Ascending aorta (tissue), 2 donors: Measurements from ENCODE around the gene ZFYVE9. TPM values are rescaled to one million over a fixed set of nuclear protein-coding genes. Genes with fewer than 3 reads are reported as not detected.

ENCODE experiments used
- DNase-seq, 2 donors: peaks; one replicate each; pipeline ENCODE4 v3.0.0-alpha.2; 2019; ENCODE audit warnings: low spot score in 2 of 2
- H3K27ac ChIP-seq, 2 donors: fragments of 200-600 bp; sonication (generic); one replicate each; pipeline ENCODE4 v1.5.1; 2016 to 2017; ENCODE audit warnings: mild to moderate bottlenecking in 1 of 2
- H3K27me3 ChIP-seq: fragments of 200-600 bp; sonication (generic); one replicate; pipeline ENCODE4 v1.5.1; 2017
- H3K36me3 ChIP-seq, 2 donors: fragments of 200-600 bp; sonication (generic); one replicate each; pipeline ENCODE4 v1.5.1; 2016
- H3K4me1 ChIP-seq, 2 donors: fragments of 200-600 bp; sonication (generic); one replicate each; pipeline ENCODE4 v1.5.1; 2016 to 2017; ENCODE audit warnings: mild to moderate bottlenecking in 1 of 2
- H3K4me3 ChIP-seq, 2 donors: fragments of 200-600 bp; sonication (generic); one replicate each; pipeline ENCODE4 v1.5.1; 2016 to 2017; ENCODE audit warnings: mild to moderate bottlenecking in 1 of 2
- H3K9me3 ChIP-seq, 2 donors: fragments of 200-600 bp; sonication (generic); one replicate each; pipeline ENCODE4 v1.5.1; 2016
- intact Hi-C: fragments of 100-400 bp; cut with DNase I; formaldehyde crosslinking; loops from one replicate; pipeline ENCODE4 v1.15.1; 2023
- total RNA-seq: library from RNA; depleted of rRNA; stranded (reverse); fragments of >200 nt; gene quantifications from one replicate; pipeline ENCODE4 v1.1.0, GENCODE V29; 2016
- TF ChIP-seq, protein P1 (sequence below), 3 experiments: fragments of 200-600 bp in 2 of 3; fragments of 450-650 bp in 1 of 3; sonication (generic) in 2 of 3; IDR thresholded peaks; one replicate each; pipeline ENCODE4 v1.5.1; 2016 to 2019; ENCODE audit warnings: antibody characterized with exemption in 3 of 3, mild to moderate bottlenecking in 1 of 3, moderate library complexity in 1 of 3

Gene ZFYVE9
- total RNA-seq, 1 donor from 2014 or later, result 8.1 TPM

DNA sequence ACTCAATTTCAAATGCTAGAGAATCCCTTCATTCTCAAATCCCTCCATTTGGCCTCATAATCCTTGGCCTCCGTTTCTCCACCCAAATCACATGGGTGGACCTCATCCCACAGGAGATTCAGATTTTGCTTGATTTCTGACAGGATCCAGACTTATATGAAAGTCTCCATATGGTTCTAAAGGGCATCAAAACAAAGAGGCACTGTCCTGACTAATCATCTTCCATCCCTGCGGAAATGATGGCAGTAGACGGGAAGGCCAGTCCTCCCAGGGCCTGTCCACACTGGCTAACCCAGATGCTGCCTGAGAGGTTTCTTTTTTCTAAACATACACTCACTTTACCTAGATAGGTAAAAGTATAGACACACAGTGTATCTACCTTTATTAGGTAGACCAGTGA, 243.5 kb downstream of the ZFYVE9 start:
- DNase-seq, result no peak
- no peaks in the 10 kb centered on the region for H3K4me1 ChIP-seq
- H3K27ac ChIP-seq, result no peak overlapping the region
- H3K36me3 ChIP-seq, result no peaks in the 10 kb centered on the region
- TF ChIP-seq, protein P1, sequence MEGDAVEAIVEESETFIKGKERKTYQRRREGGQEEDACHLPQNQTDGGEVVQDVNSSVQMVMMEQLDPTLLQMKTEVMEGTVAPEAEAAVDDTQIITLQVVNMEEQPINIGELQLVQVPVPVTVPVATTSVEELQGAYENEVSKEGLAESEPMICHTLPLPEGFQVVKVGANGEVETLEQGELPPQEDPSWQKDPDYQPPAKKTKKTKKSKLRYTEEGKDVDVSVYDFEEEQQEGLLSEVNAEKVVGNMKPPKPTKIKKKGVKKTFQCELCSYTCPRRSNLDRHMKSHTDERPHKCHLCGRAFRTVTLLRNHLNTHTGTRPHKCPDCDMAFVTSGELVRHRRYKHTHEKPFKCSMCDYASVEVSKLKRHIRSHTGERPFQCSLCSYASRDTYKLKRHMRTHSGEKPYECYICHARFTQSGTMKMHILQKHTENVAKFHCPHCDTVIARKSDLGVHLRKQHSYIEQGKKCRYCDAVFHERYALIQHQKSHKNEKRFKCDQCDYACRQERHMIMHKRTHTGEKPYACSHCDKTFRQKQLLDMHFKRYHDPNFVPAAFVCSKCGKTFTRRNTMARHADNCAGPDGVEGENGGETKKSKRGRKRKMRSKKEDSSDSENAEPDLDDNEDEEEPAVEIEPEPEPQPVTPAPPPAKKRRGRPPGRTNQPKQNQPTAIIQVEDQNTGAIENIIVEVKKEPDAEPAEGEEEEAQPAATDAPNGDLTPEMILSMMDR (IDR thresholded peaks at IDR 0.05), result no peak
- no peaks in the 10 kb centered on the region for H3K9me3 ChIP-seq
- no peaks in the 10 kb centered on the region for H3K27me3 ChIP-seq
- intact Hi-C loops, result no loop called here
- no peak overlapping the region for H3K4me3 ChIP-seq

DNA sequence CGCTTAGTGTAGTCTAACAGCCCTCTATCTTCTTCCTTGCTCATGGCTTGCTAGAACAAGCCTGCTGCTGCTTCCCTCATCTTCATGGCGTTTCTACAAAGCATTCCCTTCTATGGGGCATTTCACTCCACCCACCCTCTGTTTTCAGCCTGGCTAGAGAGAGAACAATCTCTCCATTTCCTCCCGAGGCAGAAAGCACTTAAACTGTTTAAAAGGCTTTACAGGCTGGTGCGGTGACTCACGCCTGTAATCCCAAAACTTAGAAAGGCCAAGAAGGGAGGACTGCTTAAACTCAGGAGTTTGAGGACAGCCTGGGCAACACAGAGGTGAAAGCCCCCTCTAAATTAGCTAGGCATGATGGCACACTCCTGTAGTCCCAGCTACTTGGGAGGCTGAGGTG, 244.6 kb downstream of the ZFYVE9 start:
- no peak overlapping the region for H3K4me3 ChIP-seq
- H3K27ac ChIP-seq, result no peak overlapping the region
- DNase-seq, result no peak
- no peaks in the 10 kb centered on the region for H3K27me3 ChIP-seq
- no peaks in the 10 kb centered on the region for H3K9me3 ChIP-seq
- intact Hi-C loops, result no loop called here
- TF ChIP-seq, protein P1 (IDR thresholded peaks at IDR 0.05), result no peak
- no peaks in the 10 kb centered on the region for H3K4me1 ChIP-seq
- no peaks in the 10 kb centered on the region for H3K36me3 ChIP-seq

DNA sequence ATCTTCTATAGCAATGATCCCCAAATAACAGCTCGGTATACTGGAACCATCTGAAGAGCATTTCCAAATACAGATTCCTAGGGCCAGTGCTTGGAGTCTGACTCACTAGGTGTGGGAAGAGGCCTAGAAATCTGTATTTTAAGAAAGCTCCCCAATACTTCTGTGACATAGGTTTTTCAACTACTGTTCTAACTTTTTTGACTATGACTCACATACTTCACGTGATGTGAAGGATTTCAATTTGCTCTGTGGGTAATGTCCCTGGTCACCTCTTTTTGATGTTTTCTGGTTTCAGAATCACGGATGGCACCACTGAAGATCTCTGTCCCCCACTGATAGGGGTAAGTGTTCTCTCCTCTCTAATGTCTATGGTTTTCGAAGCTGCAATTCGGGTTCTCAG, 251.3 kb downstream of the ZFYVE9 start:
- DNase-seq, result no peak
- Histone ChIP-seq H3K27me3 (no peaks in the 10 kb centered on the region), H3K36me3 (no peaks in the 10 kb centered on the region), H3K4me3 (no peak overlapping the region), H3K4me1 (no peaks in the 10 kb centered on the region), H3K9me3 (no peaks in the 10 kb centered on the region), H3K27ac (no peak overlapping the region)
- TF ChIP-seq, protein P1 (IDR thresholded peaks at IDR 0.05), result no peak
- intact Hi-C loops, result no loop called here

Other genes starting within 250 kb of the ZFYVE9 start
- gene RAB3B, start 151.4 kb upstream of the ZFYVE9 start, total RNA-seq, result not detected
- 10.3 TPM for gene KTI12, start 108.3 kb upstream of the ZFYVE9 start, total RNA-seq
- gene TXNDC12, start 86.9 kb upstream of the ZFYVE9 start, total RNA-seq, result 16.4 TPM
- gene BTF3L4, start 85.8 kb upstream of the ZFYVE9 start, total RNA-seq, result 39.9 TPM
- gene CC2D1B, start 224.1 kb downstream of the ZFYVE9 start, total RNA-seq, result 45.4 TPM